HG03558 (cell line): ENCODE data around the gene CUX1.
"Not testable (repeated sequence)": the region's sequence is repeated elsewhere in the genome, so short reads cannot be mapped to it uniquely, and the experiment has no call there.

Experiments used
- ATAC-seq: cut with Tn5 transposase; IDR thresholded peaks from one replicate; pipeline ENCODE4 v1.9.1; 2021; ENCODE audit warnings: moderate number of reproducible peaks; ENCODE audit not compliant: unreplicated experiment; ENCODE audit errors: extremely low read depth

CUX1 gene

GRCh38 chr7:101849314-101849713, 31.9 kb downstream of the CUX1 start:
- not testable (repeated sequence) for ATAC-seq

GRCh38 chr7:101852364-101852763, 34.9 kb downstream of the CUX1 start:
- ATAC-seq, result not testable (repeated sequence)

GRCh38 chr7:101853684-101854083, 36.3 kb downstream of the CUX1 start:
- ATAC-seq, result no peak

- ATAC-seq, result no peak
Observed at GRCh38 chr7:101854084-101854865, 36.8 kb downstream of the CUX1 start.

GRCh38 chr7:101856473-101857357, 39.3 kb downstream of the CUX1 start:
- ATAC-seq, result peak; percentile 81

- no peak for ATAC-seq
Observed at GRCh38 chr7:101857358-101857811, 40.0 kb downstream of the CUX1 start.

- ATAC-seq, result no peak
Observed at GRCh38 chr7:101858437-101859385, 41.3 kb downstream of the CUX1 start.

- ATAC-seq, result no peak
Observed at GRCh38 chr7:101859411-101860106, 42.1 kb downstream of the CUX1 start.

- no peak for ATAC-seq
Observed at GRCh38 chr7:101860316-101861217, 43.1 kb downstream of the CUX1 start.

GRCh38 chr7:101861218-101861775, 43.9 kb downstream of the CUX1 start:
- ATAC-seq, result no peak

- no peak for ATAC-seq
Observed at GRCh38 chr7:101862280-101863220, 45.1 kb downstream of the CUX1 start.

GRCh38 chr7:101863598-101863997, 46.2 kb downstream of the CUX1 start:
- no peak for ATAC-seq

GRCh38 chr7:101864039-101864438, 46.6 kb downstream of the CUX1 start:
- no peak for ATAC-seq

- no peak for ATAC-seq
Observed at GRCh38 chr7:101865031-101865430, 47.6 kb downstream of the CUX1 start.

- ATAC-seq, result no peak
Observed at GRCh38 chr7:101865455-101865854, 48.0 kb downstream of the CUX1 start.

GRCh38 chr7:101866328-101866727, 48.9 kb downstream of the CUX1 start:
- ATAC-seq, result no peak

GRCh38 chr7:101867265-101867664, 49.8 kb downstream of the CUX1 start:
- ATAC-seq, result no peak
